Kidney glomerular epithelial cell (primary cell): ENCODE data around the gene TBC1D22A.
"Not testable (repeated sequence)": the region's sequence is repeated elsewhere in the genome, so short reads cannot be mapped to it uniquely, and the experiment has no call there.

ENCODE experiments used
- DNase-seq: peaks from one replicate; lab custom pipeline; 2025; lab: John Stamatoyannopoulos, UW

The TBC1D22A gene

GRCh38 chr22:47157486-47158270 is 395.2 kb downstream of the TBC1D22A start:
- DNase-seq: no peak

GRCh38 chr22:47158457-47158856 is 396.0 kb downstream of the TBC1D22A start:
- DNase-seq: no peak

- DNase-seq: no peak
Measured at GRCh38 chr22:47159592-47159991, 397.1 kb downstream of the TBC1D22A start.

GRCh38 chr22:47160141-47160541 is 397.7 kb downstream of the TBC1D22A start:
- no peak for DNase-seq

- DNase-seq: no peak
Measured at GRCh38 chr22:47160781-47161520, 398.5 kb downstream of the TBC1D22A start.

- no peak for DNase-seq
Measured at GRCh38 chr22:47161631-47162030, 399.2 kb downstream of the TBC1D22A start.

DNA sequence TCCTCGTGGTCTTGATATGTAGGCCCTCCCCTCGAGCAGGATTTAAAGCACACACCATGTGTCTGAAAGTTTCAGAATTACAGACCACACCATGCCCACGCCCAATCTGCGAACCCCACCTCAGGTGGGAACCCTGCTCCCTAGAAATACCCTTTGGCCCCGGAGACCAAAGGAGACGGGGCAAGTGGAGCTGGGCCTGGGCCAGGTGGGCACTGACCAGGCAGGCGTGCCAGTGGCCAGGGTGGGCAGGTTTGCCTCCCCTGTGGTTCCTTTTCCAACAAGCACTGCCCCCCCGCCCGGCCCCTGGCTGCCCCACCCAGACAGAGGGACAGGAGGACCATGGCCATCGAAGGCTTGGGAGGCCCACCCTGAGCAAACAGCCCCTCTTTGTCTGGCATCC is 400.4 kb downstream of the TBC1D22A start:
- DNase-seq: no peak

DNA sequence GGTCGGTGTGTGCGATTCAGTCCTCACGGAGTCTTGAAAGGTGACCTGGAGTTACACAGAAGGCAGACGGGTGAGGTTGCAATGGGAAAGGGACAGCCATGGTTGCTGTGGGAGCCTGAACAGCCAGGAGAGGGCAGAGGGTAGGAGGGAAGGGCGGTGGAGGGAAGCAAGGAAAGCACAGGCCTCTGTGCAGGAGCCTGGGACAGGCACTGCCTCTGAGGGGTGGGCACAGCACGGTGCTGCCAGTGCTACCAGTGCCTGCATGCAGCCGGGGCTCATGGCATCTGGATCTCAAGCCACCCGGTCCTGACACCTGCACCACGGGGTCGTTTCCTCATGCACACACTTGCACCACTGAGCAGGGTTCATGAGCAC is 401.0 kb downstream of the TBC1D22A start:
- DNase-seq: no peak

DNA sequence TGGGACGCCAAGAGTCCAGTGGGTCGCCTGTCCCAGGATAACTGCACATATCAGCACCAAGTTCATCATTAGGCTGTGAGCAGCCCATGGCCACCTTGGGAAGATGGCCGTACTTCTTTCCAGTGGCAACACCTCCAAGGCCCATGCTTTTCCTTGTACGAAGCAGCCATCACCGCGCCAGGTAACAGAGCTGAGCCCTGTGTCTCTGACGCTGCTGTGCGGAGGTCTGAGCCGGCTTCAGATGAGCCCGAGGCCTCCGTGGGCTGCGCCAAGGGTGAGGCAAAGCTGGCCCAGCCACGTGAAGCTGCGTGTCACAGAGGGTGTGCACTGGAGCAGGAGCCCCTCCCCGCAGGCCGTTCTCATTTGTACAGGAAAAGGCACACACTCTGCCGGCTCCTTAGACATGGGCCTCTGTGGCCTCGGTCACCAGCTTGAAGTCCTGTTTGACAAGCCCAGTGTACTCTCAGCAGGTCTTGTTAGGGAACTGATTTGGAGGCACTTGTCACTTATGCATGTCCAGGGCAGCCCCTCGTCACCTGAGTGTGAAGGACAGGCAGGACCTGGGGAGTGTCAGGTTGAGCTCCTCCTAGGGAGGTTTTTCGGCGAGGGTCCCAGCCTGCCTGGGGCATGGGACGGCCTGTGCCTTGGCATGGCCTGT is 401.5 kb downstream of the TBC1D22A start:
- DNase-seq: no peak

DNA sequence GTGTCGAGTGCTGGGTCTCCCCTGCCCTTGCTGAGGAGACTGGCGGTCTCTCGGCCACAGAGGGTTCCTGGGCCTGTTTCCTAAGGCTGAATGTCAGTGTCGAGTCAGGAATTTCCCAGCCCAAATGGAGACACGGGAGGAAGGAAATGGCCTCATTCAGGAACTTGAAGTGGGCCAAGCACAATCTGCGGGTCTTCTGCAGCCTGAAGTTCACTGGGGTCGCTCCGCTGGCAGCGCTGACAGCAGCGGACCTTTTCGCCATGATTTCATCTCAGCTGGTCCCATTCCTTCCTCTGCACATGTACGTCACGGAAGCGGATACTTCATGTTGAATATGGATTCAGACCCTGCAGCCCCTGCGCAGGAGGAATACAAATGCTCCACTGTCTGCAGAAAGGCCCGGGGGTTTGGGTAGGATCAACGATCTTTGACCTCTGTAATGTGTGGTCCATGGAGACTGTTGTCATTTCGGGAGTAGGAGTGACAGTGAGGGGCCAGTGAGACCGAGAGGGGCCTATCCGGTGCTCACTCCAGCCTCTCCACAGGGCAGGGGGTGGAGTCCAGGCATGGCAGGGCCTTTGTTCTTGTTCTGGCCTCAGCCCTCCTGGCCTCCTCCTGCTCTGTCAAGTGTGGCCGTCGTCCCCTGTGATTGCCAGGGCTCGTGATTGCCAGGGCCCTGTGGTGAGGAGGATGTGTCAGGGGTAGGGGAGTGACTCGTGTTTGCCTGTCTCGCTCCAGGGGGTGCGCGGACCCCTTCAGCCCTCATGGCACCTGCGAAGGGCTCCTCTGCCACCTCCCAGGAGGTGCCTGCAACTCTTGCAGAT is 402.3 kb downstream of the TBC1D22A start:
- no peak for DNase-seq

DNA sequence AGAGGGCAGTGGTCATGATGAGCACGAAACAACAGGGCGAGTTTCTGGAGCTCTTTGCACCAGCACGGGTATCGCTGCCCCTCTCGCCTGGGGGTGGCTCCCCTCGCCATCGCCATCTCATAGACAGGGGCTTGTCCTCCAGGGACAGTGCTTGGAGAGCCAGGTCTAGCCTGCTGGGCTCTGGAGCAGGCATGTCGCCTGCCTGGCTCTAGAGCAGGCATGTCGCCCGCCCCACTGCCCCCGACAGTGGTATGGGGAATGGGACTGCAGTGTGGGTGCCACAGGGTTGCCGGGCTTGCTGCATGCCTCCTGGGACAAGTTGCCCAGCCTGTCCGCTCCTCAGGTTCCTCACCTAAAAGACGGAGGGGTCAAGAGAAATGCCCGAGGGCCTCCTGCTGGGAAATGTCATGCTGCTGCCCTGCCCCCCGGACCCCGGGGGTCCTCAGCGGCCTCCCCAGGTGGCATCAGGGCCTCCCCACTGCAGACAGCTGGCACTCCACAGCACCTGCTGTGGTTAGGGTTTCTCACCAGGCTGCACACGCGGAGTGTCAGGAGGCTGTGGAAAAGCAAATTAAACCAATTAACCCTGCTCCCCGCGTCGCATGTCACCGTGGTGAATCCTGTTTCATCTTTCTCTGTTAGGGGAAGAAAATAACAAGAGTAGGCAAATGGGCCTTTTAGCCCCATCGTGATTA is 403.0 kb downstream of the TBC1D22A start:
- no peak for DNase-seq

GRCh38 chr22:47166033-47166404 is 403.6 kb downstream of the TBC1D22A start:
- no peak for DNase-seq

DNA sequence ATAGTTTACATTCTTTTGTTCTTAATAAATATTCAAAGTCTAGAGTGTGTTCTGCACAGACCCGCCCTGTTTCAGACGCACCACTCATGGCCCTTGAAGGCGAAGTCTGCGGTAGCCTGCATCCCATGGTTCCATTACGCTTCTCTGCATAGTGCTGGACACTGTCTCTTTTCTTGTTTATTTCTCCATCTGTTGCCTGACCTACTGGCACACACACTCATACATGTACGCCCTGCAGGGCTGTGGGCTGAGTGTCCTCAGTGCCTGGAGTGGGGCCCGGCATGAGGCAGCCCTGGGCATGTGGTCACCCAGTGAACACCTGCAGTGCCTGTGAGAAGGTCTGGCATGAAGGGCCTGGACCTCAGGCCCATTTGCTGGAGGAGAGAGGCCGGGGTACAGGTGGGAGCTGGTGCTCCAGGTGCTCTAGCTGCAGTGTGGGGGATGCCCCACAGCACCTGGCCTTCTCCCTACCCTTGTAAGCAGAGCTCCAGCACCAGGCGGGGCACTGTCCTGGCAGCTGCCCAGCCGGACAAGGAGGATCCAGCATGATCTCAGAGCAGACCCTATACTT is 404.1 kb downstream of the TBC1D22A start:
- no peak for DNase-seq

DNA sequence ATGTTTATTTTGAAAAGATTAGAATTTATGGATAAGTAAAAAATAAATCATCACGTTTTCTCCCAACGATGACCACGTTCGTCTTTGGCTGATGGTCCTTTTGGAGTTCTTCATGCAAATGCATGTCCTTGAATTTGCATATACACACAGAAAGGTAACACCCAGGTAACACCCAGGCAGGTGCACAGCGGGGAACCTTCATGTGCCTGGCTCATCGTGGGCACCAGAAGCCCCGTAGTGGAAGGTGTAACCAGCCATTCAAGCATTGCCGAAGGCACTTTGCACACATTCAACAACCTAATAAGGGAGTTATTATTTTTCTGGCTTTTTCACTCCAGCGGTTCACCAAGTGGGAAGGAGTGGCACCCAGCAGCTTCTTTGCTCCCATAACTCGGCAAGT is 404.6 kb downstream of the TBC1D22A start:
- DNase-seq: no peak

- not testable (repeated sequence) for DNase-seq
Measured at GRCh38 chr22:47167921-47168320, 405.5 kb downstream of the TBC1D22A start.

GRCh38 chr22:47168441-47168840 is 406.0 kb downstream of the TBC1D22A start:
- no peak for DNase-seq

- no peak for DNase-seq
Measured at GRCh38 chr22:47168900-47169800, 406.7 kb downstream of the TBC1D22A start.

DNA sequence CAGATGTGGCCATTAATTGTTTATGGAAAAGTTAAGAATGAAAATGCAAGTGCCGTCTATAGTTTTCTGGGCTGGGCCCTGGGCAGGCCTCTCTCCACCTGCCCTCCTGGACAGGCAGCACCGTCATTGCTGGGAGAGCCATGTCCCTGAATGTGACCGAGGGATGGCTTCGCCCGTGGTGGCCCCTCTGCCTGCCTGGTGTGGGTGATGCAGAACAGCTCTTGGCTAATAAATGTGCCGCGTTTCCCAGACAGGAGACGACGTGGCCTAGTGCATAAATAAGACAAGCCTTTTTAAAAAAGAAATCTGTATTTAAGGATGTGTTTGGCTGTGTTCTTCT is 407.3 kb downstream of the TBC1D22A start:
- DNase-seq: no peak

DNA sequence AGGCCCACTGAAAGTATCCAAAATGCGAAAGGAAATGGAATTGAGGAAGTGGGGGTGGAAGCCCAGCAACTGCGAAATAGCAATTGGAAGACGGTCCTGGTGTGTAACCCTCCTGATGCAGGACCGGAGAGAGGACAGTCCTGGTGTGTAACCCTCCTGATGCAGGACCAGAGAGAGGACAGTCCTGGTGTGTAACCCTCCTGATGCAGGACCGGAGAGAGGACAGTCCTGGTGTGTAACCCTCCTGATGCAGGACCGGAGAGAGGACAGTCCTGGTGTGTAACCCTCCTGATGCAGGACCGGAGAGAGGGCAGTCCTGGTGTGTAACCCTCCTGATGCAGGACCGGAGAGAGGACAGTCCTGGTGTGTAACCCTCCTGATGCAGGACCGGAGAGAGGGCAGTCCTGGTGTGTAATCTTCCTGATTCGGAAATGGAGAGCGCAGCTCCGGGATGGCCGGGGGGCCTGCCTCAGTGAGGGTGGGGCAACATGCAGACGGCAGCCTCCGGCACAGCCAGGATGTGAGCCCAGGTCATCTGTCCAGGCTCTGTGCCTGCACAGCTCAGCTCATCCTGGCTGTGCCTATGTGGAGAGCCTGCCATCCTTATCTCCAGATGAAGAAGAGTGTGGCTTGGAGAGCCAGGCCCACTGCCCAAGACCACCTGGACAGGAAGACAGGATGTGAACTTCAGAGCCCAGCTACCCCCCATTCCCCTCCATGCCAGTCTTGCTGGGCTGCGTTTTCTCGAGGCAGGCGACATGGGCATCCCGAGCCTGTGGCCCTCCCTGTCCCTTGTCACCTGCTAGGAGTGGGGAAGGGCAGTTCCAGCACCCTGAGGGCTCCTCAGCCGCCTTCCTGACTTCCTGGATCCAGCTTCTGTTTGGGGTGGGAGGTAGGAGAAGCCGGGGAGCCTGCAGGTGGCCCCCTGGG is 408.3 kb downstream of the TBC1D22A start:
- not testable (repeated sequence) for DNase-seq
